CD14-positive monocyte (primary cell): ENCODE measurements around the gene PSD. TPM values are rescaled to one million over a fixed set of nuclear protein-coding genes. Genes with fewer than 3 reads are reported as not detected.

ENCODE experiments used
- DNase-seq, 3 donors: peaks; one replicate each; pipeline ENCODE4 v3.0.0-alpha.2; 2011 to 2022
- H2AFZ ChIP-seq: 2 replicates; pipeline ENCODE4 v1.6.0; 2012; ENCODE audit warnings: mild to moderate bottlenecking, low read depth, low read length, inconsistent platforms; ENCODE audit not compliant: insufficient read depth, poor library complexity, severe bottlenecking
- H3K27ac ChIP-seq, 2 donors: 1 replicate in 1 of 2; 2 replicates in 1 of 2; pipeline ENCODE4 v1.5.1; 2012 to 2013; ENCODE audit warnings: low read length in 2 of 2, control low read depth in 1 of 2, inconsistent platforms in 1 of 2, low read depth in 1 of 2, mild to moderate bottlenecking in 1 of 2
- H3K27me3 ChIP-seq, 2 donors: one replicate each; pipeline versions ENCODE4 v1.6.0 to v1.6.1; 2011 to 2013; ENCODE audit warnings: low read length in 2 of 2; ENCODE audit not compliant: control insufficient read depth in 2 of 2, insufficient read depth in 2 of 2
- H3K36me3 ChIP-seq, 2 donors: replicated peaks in 1 of 2; 1 replicate in 1 of 2; 2 replicates in 1 of 2; pipeline versions ENCODE4 v1.5.1 to v1.6.1; 2012 to 2013; ENCODE audit warnings: low read length in 2 of 2, control low read depth in 1 of 2, inconsistent platforms in 1 of 2, mild to moderate bottlenecking in 1 of 2; ENCODE audit not compliant: insufficient read depth in 2 of 2, control insufficient read depth in 1 of 2
- H3K4me1 ChIP-seq, 2 donors: 1 replicate in 1 of 2; 2 replicates in 1 of 2; pipeline versions ENCODE4 v1.5.1 to v1.6.1; 2012 to 2013; ENCODE audit warnings: low read length in 2 of 2, control low read depth in 1 of 2, inconsistent platforms in 1 of 2, mild to moderate bottlenecking in 1 of 2, moderate library complexity in 1 of 2; ENCODE audit not compliant: insufficient read depth in 2 of 2, control insufficient read depth in 1 of 2
- H3K4me2 ChIP-seq: replicated peaks from 2 replicates; pipeline ENCODE3; 2012; ENCODE audit warnings: low read length, moderate library complexity, mild to moderate bottlenecking; ENCODE audit not compliant: poor library complexity, severe bottlenecking; ENCODE audit errors: extremely low read depth
- H3K4me3 ChIP-seq, 3 experiments: fragments of 200-600 bp in 1 of 3; sonication (generic) in 1 of 3; replicated peaks in 1 of 3; 1 replicate in 2 of 3; 2 replicates in 1 of 3; pipeline ENCODE4 v1.5.1; 2011 to 2013; ENCODE audit warnings: low read length in 3 of 3, mild to moderate bottlenecking in 3 of 3, control low read depth in 2 of 3, low read depth in 2 of 3, inconsistent platforms in 1 of 3, moderate library complexity in 1 of 3
- H3K79me2 ChIP-seq: 2 replicates; pipeline ENCODE4 v1.6.0; 2012; ENCODE audit warnings: mild to moderate bottlenecking, control low read depth, inconsistent platforms, low read length, moderate library complexity; ENCODE audit not compliant: insufficient read depth
- H3K9ac ChIP-seq: 2 replicates; pipeline ENCODE4 v1.6.0; 2017; ENCODE audit warnings: low read length, mild to moderate bottlenecking; ENCODE audit not compliant: insufficient read depth, poor library complexity, severe bottlenecking
- H3K9me3 ChIP-seq, 2 donors: replicated peaks in 1 of 2; 1 replicate in 1 of 2; 2 replicates in 1 of 2; pipeline versions ENCODE4 v1.5.1 to v1.6.1; 2012 to 2013; ENCODE audit warnings: low read length in 2 of 2, control low read depth in 1 of 2; ENCODE audit not compliant: control insufficient read depth in 1 of 2, insufficient read depth in 1 of 2
- H4K20me1 ChIP-seq: 2 replicates; pipeline ENCODE4 v1.6.0; 2012; ENCODE audit warnings: mild to moderate bottlenecking, low read length, control low read depth, moderate library complexity; ENCODE audit not compliant: insufficient read depth
- H3K27ac Mint-ChIP-seq, 7 donors: one replicate each; pipeline ENCODE4 v1.8.0; 2020; ENCODE audit warnings: mild to moderate bottlenecking in 7 of 7, mixed read lengths in 7 of 7, moderate library complexity in 6 of 7, inconsistent platforms in 2 of 7
- H3K27me3 Mint-ChIP-seq, 3 donors: one replicate each; pipeline ENCODE4 v1.8.0; 2021 to 2022; ENCODE audit warnings: low read depth in 3 of 3, mild to moderate bottlenecking in 3 of 3, mixed read lengths in 3 of 3, moderate library complexity in 3 of 3, inconsistent platforms in 1 of 3
- H3K36me3 Mint-ChIP-seq, 2 donors: one replicate each; pipeline ENCODE4 v1.8.0; 2020; ENCODE audit warnings: mixed read lengths in 2 of 2, inconsistent platforms in 1 of 2, mild to moderate bottlenecking in 1 of 2
- H3K4me1 Mint-ChIP-seq: one replicate; pipeline ENCODE4 v1.8.0; 2020; ENCODE audit warnings: mild to moderate bottlenecking, mixed read lengths
- H3K4me3 Mint-ChIP-seq, 2 donors: one replicate each; pipeline ENCODE4 v1.8.0; 2020; ENCODE audit warnings: mild to moderate bottlenecking in 2 of 2, mixed read lengths in 2 of 2, moderate library complexity in 1 of 2
- H3K9me3 Mint-ChIP-seq, 7 donors: one replicate each; pipeline ENCODE4 v1.8.0; 2020 to 2022; ENCODE audit warnings: mixed read lengths in 7 of 7, mild to moderate bottlenecking in 6 of 7, moderate library complexity in 6 of 7, inconsistent platforms in 2 of 7
- WGBS: methylation state at CpG from one replicate; pipeline ENCODE4 v1.1.5; 2013; ENCODE audit warnings: missing lambda C conversion rate; ENCODE audit not compliant: insufficient coverage; 5-methylcytosine and 5-hydroxymethylcytosine counted together
- intact Hi-C, 2 donors: fragments of 100-400 bp; cut with micrococcal nuclease; formaldehyde crosslinking; loops; one replicate each; pipeline versions ENCODE4 v1.15.0 to v1.15.1; 2023
- polyA plus RNA-seq, 3 donors: library from polyadenylated mRNA; depleted of rRNA in 1 of 3; unstranded in 2 of 3; stranded (reverse) in 1 of 3; fragments of 300-500 nt in 2 of 3; fragments of >200 nt in 1 of 3; fragmentation: Illumina TruSeq in 2 of 3; gene quantifications; 1 replicate in 2 of 3; 2 replicates in 1 of 3; pipeline ENCODE4 v1.2.3, GENCODE V29; 2012 to 2021
- TF ChIP-seq, protein P1 (sequence below): fragments of 200-600 bp; IDR thresholded peaks from one replicate; pipeline ENCODE4 v1.8.0; 2022; ENCODE audit warnings: antibody characterized with exemption, mild to moderate bottlenecking

PSD gene
- polyA plus RNA-seq, 3 donors = 0.27 to 1.5 (median 1.1) TPM

DNA sequence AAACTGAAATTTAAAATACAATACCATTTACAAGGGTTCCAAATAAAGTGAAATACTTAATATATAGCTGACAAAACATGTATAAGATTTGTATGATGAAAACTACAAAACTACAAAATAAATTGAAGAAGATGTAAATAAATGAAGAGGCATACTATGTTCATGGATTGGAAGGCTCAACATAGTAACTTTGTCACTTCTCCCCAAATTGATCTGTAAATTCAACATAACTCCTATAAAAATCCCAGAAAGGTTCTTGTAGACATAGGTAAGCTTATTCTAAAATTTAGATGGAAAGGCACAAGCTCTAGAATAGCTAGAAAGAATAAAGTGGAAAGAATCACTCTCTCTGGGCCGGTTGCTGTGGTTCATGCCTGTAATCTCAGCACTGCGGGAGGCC, 47.3 kb downstream of the PSD start:
- H3K36me3 Mint-ChIP-seq = peaks cover 94% of the 10 kb centered on the region in 2 donors
- H3K27me3 Mint-ChIP-seq = peaks cover 0 to 2% (median 0%) of the 10 kb centered on the region in 3 donors

DNA sequence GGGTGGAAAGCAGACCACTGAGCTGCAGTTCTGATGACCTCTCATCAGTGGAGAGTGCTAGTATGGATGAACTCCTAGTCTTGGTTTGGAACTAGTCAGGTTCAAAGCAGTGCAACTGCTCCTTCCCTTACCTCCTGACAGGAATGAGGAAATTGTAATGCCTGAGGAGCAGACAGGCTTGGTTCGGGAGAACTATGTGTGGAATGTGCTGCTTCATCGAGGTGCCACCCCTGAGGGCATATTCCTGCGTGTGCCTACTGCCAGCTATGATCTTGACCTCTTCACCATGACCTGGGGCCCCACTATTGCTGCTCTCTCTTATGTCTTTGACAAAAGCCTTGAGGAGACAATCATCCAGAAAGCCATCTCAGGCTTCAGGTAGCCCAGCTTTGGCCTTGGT, 50.5 kb downstream of the PSD start:
- no peak for DNase-seq
- WGBS = 100% methylated on average over 1 of the region's 3 CpGs
- Mint-ChIP-seq H3K27ac (no peak overlapping the region), H3K36me3 (peaks cover 94 to 99% of the 10 kb centered on the region in 2 donors), H3K9me3 (peaks cover 0 to 5% (median 0%) of the 10 kb centered on the region in 7 donors), H3K27me3 (peaks cover 0 to 2% (median 0%) of the 10 kb centered on the region in 3 donors), H3K4me3 (no peak overlapping the region), H3K4me1 (no peaks in the 10 kb centered on the region)
- Histone ChIP-seq H3K79me2 (no peaks in the 10 kb centered on the region), H3K9me3 (no peaks in the 10 kb centered on the region), H3K27me3 (no peaks in the 10 kb centered on the region), H3K36me3 (peaks cover 87 to 99% of the 10 kb centered on the region in 2 donors), H3K27ac (no peak overlapping the region), H2AFZ (no peak overlapping the region), H4K20me1 (peaks cover 3% of the 10 kb centered on the region), H3K4me2 (no peak overlapping the region), H3K9ac (no peak overlapping the region), H3K4me1 (no peaks in the 10 kb centered on the region), H3K4me3 (no peak overlapping the region)
- TF ChIP-seq, protein P1, sequence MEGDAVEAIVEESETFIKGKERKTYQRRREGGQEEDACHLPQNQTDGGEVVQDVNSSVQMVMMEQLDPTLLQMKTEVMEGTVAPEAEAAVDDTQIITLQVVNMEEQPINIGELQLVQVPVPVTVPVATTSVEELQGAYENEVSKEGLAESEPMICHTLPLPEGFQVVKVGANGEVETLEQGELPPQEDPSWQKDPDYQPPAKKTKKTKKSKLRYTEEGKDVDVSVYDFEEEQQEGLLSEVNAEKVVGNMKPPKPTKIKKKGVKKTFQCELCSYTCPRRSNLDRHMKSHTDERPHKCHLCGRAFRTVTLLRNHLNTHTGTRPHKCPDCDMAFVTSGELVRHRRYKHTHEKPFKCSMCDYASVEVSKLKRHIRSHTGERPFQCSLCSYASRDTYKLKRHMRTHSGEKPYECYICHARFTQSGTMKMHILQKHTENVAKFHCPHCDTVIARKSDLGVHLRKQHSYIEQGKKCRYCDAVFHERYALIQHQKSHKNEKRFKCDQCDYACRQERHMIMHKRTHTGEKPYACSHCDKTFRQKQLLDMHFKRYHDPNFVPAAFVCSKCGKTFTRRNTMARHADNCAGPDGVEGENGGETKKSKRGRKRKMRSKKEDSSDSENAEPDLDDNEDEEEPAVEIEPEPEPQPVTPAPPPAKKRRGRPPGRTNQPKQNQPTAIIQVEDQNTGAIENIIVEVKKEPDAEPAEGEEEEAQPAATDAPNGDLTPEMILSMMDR = no peak
- intact Hi-C loops = loop anchor here in 1 of 2 donors (10.0 kb wide), 1 partner anchor 207 kb away; no protein-coding TSS in a partner anchor

More for the DNA sequence above, 47.3 kb downstream of the PSD start:
- no peaks in the 10 kb centered on the region for H3K79me2 ChIP-seq
- H3K4me2 ChIP-seq = no peak overlapping the region
- no peak for DNase-seq
- Mint-ChIP-seq H3K27ac (peak overlapping the region in 1 of 7 donors; percentile 41), H3K4me3 (no peak overlapping the region), H3K9me3 (peaks cover 0 to 5% (median 0%) of the 10 kb centered on the region in 7 donors), H3K4me1 (no peaks in the 10 kb centered on the region)
- no peak overlapping the region for H3K9ac ChIP-seq
- H4K20me1 ChIP-seq = peaks cover 3% of the 10 kb centered on the region
- H3K27me3 ChIP-seq = no peaks in the 10 kb centered on the region
- TF ChIP-seq, protein P1 = no peak
- H3K4me1 ChIP-seq = no peaks in the 10 kb centered on the region
- no peaks in the 10 kb centered on the region for H3K9me3 ChIP-seq
- no peak overlapping the region for H2AFZ ChIP-seq
- WGBS = 100% methylated on average over 1 of the region's 2 CpGs
- no peak overlapping the region for H3K4me3 ChIP-seq
- intact Hi-C loops = no loop called here
- H3K27ac ChIP-seq = no peak overlapping the region
- peaks cover 88 to 100% of the 10 kb centered on the region in 2 donors for H3K36me3 ChIP-seq
